ENCODE data around the gene ABCA12.

DNA sequence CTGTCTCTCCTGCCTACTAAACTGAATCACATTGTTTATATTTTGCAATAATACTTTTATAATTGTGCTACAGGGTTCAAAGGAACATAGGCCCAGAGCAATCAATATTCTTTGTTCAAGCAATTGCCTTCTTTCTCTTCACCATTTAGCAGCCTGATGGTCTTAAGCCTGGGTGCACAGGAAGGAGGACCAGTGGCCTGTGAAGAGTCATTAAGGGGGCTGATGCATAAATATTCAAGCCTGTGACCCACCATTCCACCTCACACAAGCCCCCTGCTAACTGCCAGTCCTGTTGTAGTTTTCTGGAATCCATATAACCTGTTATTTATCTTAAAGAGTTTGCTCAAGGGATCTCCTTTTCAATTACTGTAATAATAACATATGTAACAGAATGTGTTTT, 56.0 kb downstream of the ABCA12 start:
- TF ChIP-seq, protein P1, sequence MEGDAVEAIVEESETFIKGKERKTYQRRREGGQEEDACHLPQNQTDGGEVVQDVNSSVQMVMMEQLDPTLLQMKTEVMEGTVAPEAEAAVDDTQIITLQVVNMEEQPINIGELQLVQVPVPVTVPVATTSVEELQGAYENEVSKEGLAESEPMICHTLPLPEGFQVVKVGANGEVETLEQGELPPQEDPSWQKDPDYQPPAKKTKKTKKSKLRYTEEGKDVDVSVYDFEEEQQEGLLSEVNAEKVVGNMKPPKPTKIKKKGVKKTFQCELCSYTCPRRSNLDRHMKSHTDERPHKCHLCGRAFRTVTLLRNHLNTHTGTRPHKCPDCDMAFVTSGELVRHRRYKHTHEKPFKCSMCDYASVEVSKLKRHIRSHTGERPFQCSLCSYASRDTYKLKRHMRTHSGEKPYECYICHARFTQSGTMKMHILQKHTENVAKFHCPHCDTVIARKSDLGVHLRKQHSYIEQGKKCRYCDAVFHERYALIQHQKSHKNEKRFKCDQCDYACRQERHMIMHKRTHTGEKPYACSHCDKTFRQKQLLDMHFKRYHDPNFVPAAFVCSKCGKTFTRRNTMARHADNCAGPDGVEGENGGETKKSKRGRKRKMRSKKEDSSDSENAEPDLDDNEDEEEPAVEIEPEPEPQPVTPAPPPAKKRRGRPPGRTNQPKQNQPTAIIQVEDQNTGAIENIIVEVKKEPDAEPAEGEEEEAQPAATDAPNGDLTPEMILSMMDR (IDR thresholded peaks at IDR 0.05), result no peak
- no peak for TF ChIP-seq POLR2A (IDR thresholded peaks at IDR 0.05)
